ENCODE measurements around the gene TTN. TPM values are rescaled to one million over a fixed set of nuclear protein-coding genes. Genes with fewer than 3 reads are reported as not detected.

Gene TTN
- total and polyA plus RNA-seq, 2 of the 8 experiments (the other 6 are each of a cell fraction or from before 2014, with no cell fraction given), result 0.30 to 9.7 TPM

DNA sequence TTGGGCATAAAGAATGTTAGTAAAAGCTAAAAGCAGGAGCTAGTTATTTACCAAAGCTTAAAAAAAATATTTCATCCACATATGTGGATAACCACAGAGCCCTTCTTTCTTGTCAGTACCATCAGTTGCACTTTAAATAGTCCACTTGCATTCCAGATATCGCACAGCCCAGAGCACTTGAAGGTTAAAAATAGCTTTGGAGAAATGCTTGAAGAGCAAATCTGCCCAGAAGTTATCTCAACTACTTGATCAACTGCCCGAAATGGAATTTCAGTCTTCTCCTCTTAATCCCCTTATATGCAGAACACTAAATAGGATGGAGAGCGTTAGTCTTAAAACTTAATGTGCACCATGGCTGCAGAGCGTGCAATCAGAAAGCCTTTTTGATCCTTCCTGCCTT is 178.6 kb downstream of the TTN start (continued):
- TF ChIP-seq NRF1 (IDR thresholded peaks at IDR 0.05; ENCODE audit: low read depth, low read length) (no peak), POU5F1 (IDR thresholded peaks at IDR 0.05; ENCODE audit: low read depth, low read length) (no peak), BACH1 (IDR thresholded peaks at IDR 0.05; ENCODE audit: low read length) (no peak), CEBPB (IDR thresholded peaks at IDR 0.05; ENCODE audit: low read depth, low read length) (no peak), RAD21 (IDR thresholded peaks at IDR 0.05 in 1 of 2, conservative IDR thresholded peaks at IDR 0.05 in 1 of 2; ENCODE audit: low read depth in 2 of 2, low read length in 2 of 2) (no peak), RNF2 (IDR thresholded peaks at IDR 0.05; ENCODE audit: borderline replicate concordance, low read depth, low read length, missing control alignments, poor library complexity, severe bottlenecking) (no peak)

Data from H1 (cell line).